ENCODE results near the gene ACTN1.

ACTN1 gene

GRCh38 chr14:68919129-68919927 lies 59.8 kb downstream of the ACTN1 start:
- no peak for DNase-seq

GRCh38 chr14:68918612-68919011 lies 60.5 kb downstream of the ACTN1 start:
- no peak for DNase-seq

DNA sequence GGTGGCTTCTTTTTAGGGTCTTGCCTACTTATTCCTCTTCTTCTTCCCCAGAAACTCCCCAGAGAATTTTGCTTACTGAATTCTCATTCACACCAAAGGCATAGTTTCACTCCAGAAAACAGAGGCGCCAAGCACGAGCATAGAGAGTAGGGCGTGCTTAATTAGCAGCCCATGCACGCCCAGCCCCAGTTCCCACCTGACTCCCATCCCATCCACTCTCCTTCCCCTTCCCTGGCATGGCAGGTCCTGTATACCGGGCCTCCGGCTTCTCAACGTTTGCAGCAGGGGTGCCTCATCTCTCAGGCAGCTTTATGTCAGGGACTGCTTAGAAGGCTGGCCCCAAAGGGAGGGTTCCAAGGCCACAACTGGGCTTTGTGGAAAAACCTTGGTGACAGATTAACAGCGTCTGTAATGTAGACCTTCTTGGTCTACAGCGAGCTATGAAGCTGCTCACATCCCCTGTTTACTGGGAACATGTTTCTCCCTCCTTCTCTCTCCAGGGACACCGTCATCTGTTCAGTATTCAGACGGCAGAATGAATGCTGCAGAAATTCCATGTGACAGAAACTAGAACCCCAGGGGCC lies 62.7 kb downstream of the ACTN1 start:
- DNase-seq, result no peak

- DNase-seq, result no peak
Observed at GRCh38 chr14:68913516-68913915, 65.6 kb downstream of the ACTN1 start.

- DNase-seq, result peak; percentile 54
Observed at GRCh38 chr14:68911594-68912227, 67.4 kb downstream of the ACTN1 start.

GRCh38 chr14:68910540-68910939 lies 68.6 kb downstream of the ACTN1 start:
- no peak for DNase-seq

GRCh38 chr14:68908803-68909202 lies 70.3 kb downstream of the ACTN1 start:
- DNase-seq, result no peak

DNA sequence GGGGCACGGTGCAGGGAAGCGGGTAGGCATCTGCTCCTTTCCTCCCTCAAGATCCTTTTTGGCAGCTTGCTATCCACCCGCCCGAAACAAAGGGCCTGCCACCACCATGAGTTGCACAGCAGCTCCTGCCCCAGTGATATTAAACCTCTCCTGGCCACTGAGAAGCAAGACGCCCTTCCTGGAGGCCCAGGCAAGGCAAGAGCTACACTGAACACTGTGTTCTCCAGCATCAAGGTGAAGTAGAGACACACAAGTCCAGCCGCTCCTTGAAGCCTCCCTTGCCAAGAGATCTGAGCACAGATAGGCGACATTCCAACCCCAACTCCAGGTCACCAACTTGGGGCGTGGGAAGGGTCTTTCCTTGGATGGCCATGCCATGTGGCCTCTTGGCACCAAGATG lies 70.9 kb downstream of the ACTN1 start:
- DNase-seq, result no peak

DNA sequence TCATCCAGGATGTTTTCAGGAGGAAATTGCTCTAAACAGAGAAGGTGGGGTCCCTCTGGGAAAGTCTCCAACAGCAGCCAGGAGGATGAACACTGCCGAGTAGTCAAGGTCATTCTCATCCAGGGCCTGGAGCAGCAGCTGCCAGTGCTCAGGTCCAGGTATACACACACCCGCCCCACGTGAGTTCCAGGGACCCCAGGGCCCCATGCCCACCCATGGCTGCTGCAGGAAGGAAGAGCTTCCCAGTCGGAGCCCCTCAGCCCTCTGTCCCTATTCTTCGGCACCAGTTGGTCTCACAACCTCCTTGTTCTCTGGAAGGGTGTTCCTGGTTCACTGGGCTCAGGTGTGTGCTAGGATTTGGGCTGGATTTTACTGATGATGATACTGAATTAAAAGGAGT lies 72.7 kb downstream of the ACTN1 start:
- DNase-seq, result no peak

- DNase-seq, result no peak
Observed at GRCh38 chr14:68905107-68905895, 73.8 kb downstream of the ACTN1 start.

- no peak for DNase-seq
Observed at GRCh38 chr14:68902357-68902756, 76.7 kb downstream of the ACTN1 start.

DNA sequence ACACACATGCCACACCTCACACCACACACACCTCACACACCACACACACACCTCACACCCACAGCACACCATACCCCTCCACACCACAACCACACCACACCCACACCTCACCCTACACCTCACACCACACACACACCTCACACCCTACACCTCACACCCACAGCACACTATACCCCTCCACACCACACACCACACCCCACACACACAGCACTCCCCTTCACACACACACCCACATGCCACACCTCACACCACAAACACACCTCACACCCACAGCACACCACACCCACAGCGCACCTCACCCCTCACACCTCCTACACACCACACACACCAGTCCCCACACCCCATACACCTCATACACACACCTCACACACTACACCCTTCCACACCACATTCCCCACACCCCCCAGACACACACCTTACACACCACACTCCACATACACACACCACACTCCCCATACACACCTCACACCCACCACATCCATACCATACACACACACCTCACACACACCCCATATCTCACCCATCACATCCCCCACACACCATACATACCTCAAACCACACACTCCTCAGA lies 80.0 kb downstream of the ACTN1 start:
- DNase-seq, result no peak

DNA sequence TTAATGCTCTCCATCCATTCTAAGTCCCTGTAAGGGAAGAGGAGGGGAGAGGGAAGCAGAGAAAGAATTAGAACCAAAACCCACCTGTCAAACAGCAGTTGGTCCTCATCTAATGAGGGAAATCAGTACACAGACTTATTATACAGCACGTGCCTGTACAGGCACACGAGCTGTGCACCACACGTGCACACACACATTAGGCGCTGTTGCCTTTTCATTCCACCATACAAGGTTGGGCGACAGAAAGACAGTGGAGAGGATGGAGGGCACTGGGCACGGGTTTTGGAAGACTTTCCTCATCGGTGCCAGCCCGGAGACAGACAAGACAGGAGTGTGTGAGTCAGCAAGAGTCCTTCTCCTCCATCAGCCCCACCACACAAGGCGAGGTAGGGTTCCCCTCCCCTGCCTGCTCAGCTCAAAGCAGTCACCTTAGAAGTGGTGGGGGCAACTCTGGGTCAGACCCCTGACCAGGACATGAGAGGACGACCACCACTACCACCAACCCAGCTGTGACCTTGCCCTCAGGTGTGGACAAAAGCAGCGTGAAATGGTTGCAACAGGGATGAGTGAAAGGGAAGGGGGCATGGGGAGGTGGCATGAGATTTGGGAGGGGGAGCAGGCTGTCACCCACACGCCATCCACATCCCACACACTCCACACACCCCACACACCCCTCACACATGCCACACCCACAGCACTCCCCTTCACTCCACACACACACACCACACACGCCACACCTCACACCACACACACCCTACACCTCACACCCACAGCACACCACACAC lies 80.7 kb downstream of the ACTN1 start:
- DNase-seq, result no peak

DNA sequence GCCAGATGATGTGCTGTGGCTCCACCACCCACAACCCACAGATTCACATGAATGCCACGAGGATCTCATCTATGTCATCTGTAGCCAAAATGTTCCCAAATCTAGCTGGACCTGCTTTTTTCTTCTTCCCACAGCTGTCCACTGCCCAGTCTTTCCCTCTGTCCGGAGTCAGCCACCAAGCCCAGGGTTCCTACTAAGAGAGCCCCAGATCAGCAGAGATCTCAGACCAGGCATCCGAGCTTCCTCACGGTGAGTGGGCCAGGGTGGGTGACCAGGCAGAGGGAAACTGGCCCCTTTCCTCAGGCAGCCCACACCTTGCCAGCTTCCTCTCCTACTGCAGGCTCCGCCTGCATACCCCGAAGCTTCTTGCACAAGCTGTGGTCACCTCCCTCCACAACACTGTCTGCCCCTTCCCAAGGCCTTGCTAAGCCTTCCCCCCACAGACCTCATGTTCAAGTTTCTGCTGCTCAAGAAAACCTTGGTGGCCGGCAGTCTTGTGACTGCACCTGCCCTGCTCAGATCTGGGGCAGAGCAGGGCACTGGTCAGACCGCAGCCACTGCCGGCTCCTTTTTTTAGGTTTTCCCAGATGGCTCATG lies 81.4 kb downstream of the ACTN1 start:
- DNase-seq, result no peak

- no peak for DNase-seq
Observed at GRCh38 chr14:68896132-68896531, 83.0 kb downstream of the ACTN1 start.

GRCh38 chr14:68894802-68895703 lies 84.0 kb downstream of the ACTN1 start:
- no peak for DNase-seq

DNA sequence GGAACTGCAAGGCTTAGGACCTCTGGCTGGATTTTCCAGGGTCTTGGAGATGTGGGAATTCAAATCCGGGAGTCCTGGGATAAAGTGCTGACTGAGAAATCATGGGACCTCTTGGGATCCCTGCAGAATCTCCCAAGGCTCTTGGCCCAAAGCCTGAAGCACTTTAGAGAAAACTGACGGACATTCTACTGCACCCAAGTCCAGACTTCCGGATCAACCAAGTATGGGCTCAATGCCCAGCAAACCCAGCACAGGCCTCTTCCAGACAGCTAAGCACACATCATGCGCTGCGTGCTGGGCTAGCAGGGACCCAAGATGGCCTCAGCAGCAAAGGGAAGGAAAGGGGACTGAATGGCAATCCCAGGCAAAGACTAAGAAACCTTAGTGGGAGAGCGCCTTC lies 85.0 kb downstream of the ACTN1 start:
- DNase-seq, result no peak

DNA sequence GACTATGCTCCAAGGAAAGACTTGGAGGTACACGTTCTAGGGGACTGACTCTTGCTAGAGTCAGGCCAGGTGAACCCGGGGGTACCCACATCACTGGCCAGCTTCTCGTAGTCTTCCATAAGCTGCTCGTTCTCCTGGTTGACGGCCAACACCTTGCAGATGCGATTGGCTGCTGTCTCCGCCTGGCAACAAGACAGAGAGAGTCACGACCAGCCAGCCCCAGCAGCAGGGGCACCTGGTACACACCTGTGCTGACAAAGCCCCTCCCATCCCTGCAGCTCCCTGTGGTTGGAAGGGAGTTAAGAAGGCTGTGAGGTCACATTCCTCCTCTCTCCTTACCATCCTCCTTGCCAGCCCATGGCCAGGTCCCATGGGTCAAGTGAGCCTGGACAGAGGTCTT lies 85.5 kb downstream of the ACTN1 start:
- no peak for DNase-seq

DNA sequence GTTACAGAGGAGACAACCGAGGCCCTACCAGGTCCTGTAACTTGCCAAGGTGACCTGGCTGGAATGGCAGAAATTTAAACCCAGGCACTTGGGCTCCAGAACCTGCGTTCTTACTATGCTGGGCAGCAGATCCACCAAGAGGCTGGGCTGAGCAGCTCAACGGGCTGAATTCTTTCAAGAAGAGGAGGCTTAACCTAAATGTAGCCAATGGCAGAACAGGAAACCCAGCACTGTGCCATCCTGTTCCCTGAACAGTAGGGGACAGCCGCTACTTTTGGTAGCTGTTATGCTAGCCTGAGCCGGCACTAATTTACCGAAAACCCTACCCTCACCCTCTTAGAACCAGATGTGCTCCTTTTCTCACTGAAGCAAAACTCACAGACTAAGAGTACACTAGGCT lies 86.1 kb downstream of the ACTN1 start:
- DNase-seq, result no peak

Measured in right kidney (tissue), 1 donor.